ENCODE measurements around the gene CATSPERE.

Gene CATSPERE

DNA sequence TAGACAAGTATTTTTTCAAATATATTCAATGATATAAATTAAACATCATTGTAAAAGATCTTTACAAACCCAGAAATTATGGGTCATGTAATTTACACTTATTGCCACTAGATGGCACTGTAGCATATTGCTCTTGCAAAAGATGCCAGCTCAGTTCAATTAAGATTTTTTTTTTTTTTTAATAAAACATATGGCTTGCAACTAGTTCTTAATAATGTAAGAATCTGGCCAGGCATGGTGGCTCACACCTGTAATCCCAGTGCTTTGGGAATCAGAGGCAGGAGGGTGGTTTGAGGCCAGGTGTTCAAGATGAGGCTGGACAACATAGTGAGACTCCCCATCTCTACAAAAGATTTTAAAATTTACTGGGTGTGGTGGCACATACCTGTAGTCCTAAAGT lies 142.4 kb downstream of the CATSPERE start:
- DNase-seq, result peak; percentile 24 to 52
- TF ChIP-seq POLR2A (IDR thresholded peaks at IDR 0.05; ENCODE audit: low read length), result no peak
- TF ChIP-seq GATA1 (IDR thresholded peaks at IDR 0.05; ENCODE audit: low read depth, low read length), result no peak

DNA sequence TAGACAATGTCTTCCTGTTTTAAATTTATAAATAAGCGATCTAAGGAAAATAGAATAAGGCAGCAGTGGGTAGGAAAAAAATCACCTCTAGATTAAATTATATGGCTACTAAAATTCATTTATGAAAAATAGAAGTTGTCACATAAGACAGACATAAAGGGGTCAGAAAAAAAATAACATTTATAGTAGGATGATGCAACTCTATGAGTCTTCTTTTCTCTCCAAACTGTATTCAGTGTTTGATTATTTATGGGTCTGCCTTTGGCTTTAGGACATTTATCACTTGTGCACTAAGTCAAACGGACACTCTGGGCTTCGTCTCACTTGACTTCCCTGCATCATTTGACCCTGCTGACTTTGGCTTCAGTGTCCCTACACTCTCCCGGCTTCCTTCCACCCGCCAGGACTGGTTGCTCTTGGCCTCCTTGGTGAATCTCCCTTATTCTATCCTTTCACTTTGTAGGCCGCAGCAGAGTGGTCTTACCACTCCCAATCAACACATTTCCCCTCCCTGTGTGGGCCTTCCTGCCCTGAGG lies 144.8 kb downstream of the CATSPERE start:
- no peak for DNase-seq
- no peak for TF ChIP-seq GATA1 (IDR thresholded peaks at IDR 0.05; ENCODE audit: low read depth, low read length)
- no peak for TF ChIP-seq POLR2A (IDR thresholded peaks at IDR 0.05; ENCODE audit: low read length)

DNA sequence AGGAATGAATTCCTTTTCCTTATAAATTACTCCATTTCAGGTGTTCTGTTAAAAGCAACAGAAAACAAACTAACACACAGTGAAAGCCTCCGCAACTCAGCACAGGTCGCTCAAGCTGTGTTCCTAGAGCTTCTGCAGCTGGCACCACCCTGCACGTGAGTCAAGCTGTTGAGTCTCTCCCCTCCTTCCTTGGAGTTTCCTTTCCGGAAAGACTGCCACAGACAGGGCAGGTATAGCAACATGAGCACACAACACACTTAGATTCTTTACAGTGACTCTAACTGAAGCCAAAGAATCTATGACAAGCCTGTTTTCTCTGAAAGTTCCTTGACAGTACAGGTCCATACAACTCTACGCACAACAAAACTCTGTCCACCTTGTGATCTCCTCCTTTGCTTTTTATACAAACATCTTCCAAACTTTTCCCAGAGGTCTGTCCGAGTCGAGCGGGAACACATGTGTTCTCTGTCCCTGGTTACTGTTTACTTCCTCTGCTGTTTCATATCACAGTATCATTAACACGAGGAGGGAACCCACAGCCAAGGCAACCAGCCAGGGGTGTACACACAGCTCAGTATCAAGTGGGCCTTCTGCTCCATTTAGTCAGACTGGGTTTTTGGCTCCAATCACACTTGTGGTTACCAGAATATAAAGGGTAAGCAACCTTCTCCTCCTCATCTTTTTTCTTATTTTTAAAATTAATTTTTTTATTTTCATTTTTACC lies 153.2 kb downstream of the CATSPERE start:
- TF ChIP-seq GATA1 (IDR thresholded peaks at IDR 0.05; ENCODE audit: low read depth, low read length), result no peak
- no peak for TF ChIP-seq POLR2A (IDR thresholded peaks at IDR 0.05; ENCODE audit: low read length)

DNA sequence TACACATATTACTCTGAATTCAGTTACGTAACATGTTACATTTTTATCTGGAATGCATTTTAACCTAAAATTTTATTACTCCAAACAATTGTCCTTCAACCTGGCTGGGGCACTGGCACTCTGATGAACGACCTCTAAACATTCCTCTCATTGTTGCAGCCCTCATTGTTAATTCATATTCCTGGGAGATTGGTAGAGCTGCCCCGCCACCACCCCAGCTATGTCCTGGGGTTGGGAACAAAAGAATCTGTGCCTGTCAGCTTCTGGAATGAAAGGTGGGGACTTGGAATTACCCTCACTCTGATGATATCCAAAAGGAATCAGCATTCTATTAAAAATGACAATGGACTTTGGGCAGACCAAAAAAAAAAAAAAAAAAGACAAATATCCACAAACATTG lies 153.8 kb downstream of the CATSPERE start:
- no peak for DNase-seq
- TF ChIP-seq POLR2A (IDR thresholded peaks at IDR 0.05; ENCODE audit: low read length) (no peak), GATA1 (IDR thresholded peaks at IDR 0.05; ENCODE audit: low read depth, low read length) (no peak)

More for the DNA sequence above, 153.2 kb downstream of the CATSPERE start:
- DNase-seq, result no peak

DNA sequence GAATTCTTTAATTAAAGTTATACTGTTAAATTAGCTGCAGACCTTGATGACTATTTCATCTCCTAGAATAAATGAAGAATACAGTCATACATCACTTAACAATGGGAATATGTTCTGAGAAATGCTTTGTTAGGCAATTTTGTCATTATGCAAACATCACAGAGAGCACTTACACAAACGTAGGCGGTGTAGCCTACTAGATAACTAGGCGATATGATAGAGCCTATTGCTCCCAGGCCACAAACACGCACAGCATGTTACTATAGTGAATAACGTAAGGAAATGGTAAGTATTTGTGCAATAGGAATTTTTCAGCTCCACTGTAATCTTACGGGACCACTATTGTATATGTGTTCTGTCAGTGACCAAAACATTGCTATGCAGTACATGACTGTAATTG lies 154.2 kb downstream of the CATSPERE start:
- TF ChIP-seq POLR2A (IDR thresholded peaks at IDR 0.05; ENCODE audit: low read length) (no peak), GATA1 (IDR thresholded peaks at IDR 0.05; ENCODE audit: low read depth, low read length) (no peak)
- DNase-seq, result no peak

DNA sequence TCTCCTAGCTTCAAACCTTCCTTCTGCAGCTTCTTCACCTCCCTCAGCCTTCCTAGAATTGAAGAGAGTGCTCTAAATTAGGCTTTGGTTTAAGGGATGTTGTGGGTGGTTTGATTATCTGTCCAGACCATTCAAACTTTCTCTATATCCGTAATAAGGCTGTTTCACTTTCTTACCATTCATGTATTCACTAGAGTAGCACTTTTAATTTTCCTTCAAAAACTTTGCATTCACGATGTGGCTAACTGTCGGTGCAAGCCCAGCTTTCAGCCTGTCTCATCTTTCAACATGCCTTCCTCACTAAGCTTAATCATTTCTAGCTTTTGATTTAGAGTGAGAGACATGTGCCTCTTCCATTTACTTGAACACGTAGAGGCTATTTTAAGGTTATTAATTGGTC lies 165.6 kb downstream of the CATSPERE start:
- no peak for TF ChIP-seq POLR2A (IDR thresholded peaks at IDR 0.05; ENCODE audit: low read length)
- no peak for TF ChIP-seq GATA1 (IDR thresholded peaks at IDR 0.05; ENCODE audit: low read depth, low read length)
- no peak for DNase-seq

DNA sequence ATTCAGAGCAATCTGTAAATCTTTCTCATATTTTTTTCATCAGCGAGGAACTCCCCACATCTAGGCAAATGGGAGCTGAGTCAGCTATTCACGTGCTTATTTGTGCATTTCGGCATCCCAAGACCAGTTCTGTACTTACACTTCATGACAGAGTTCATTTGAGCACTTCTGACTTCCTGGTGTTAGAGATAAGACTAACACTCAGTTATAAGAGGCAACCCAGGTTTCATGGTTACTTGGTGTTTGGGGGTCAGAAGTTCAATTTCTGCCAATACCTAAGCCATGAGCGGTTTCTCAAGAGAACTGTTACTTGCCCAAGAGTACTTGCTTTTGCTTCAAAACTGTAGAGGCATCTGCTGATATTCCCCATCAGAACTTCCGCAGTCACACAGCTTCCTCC lies 167.7 kb downstream of the CATSPERE start:
- no peak for DNase-seq
- no peak for TF ChIP-seq POLR2A (IDR thresholded peaks at IDR 0.05; ENCODE audit: low read length)
- no peak for TF ChIP-seq GATA1 (IDR thresholded peaks at IDR 0.05; ENCODE audit: low read depth, low read length)

DNA sequence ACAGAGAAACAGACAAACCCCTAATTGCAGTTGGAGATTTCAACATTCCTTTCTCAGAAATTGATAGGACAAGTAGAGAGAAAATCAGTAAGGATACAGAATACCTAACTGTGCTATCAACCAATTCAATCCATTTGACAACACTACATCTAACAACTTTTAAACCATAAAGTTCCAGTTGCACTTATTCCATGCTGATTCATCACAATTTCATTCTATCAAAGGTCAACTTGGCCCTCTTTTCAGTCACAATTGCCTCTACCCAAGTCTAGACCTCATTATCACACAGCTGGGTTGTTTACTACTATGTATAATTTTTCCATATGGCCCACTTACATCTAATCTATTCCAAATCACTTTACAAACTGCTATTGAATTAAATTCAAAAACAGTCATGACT lies 172.1 kb downstream of the CATSPERE start:
- TF ChIP-seq GATA1 (IDR thresholded peaks at IDR 0.05; ENCODE audit: low read depth, low read length), result no peak
- no peak for TF ChIP-seq POLR2A (IDR thresholded peaks at IDR 0.05; ENCODE audit: low read length)
- DNase-seq, result no peak

DNA sequence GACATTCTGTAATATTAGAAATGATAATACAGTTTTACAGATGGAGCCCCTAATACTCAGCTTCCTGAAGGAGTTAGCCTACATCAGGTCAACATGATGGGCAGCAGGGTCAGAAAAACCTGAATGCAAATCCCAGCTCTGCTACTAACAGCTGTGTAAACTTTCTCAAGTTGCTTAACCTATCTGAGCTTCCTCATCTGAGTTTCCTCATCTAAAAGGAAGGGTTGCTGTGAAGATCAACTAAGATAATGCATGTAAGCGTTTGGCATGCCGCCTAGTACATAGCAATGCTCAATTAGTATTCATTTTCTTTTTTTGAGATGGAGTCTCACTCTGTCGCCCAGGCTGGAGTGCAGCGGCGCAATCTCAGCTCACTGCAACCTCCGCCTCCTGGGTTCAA lies 173.5 kb downstream of the CATSPERE start:
- no peak for TF ChIP-seq GATA1 (IDR thresholded peaks at IDR 0.05; ENCODE audit: low read depth, low read length)
- no peak for TF ChIP-seq POLR2A (IDR thresholded peaks at IDR 0.05; ENCODE audit: low read length)
- DNase-seq, result no peak

DNA sequence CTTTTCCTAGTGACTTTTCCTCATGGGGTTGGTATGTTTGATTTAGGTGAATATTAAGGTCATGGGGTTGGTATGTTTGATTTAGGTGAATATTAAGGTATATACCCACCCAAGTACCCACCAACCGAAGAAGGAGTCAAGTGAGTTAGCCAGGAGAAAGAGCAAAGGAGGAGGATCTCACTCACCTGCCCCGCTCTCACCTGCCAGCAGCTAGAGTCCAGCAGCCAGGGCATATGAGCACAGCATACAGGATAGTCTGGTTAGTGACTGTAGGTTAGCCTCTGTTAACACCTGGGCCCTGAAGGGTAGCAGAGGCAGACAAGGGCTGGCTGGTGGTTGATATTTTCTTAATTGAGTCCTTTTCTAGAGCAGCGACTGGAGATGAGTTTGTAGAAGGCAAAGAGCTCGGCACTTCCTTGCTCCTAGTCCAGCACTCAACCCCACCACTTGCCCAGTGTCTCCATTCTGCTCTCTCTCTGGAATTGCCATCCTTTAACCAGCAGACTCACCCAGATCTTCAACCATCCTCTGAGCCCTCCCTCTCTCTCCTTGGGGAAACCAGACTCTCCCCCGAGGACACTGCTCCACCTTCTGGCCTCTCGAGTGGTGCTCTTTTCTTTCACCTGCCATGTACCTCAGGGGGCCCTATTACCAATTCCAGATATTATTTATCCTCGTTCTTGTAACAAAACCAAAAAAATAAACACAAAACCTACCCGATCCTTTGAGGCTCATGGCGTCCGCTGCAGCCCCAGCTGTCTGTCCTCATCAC lies 175.6 kb downstream of the CATSPERE start:
- no peak for DNase-seq
- TF ChIP-seq GATA1 (IDR thresholded peaks at IDR 0.05; ENCODE audit: low read depth, low read length) (no peak), POLR2A (IDR thresholded peaks at IDR 0.05; ENCODE audit: low read length) (no peak)

DNA sequence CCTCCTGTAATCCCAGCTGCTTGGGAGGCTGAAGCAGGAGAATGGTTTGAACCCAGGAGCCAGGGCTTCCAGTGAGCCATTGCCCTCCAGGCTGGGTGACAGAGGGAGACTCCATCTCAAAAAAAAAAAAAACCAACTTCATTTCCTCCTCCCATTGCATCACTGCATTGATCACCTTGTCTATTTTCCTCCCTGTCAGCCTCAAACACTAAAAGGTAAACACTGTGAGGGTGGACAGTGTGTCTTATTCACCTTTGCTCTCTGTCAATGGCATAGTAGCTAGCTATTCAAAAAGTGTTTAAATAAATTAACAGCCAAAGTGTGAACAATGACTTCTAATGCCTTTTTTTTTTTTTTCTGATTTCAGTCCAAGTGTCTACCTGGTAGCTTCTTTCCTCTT lies 178.5 kb downstream of the CATSPERE start:
- TF ChIP-seq POLR2A (IDR thresholded peaks at IDR 0.05; ENCODE audit: low read length) (no peak), GATA1 (IDR thresholded peaks at IDR 0.05; ENCODE audit: low read depth, low read length) (no peak)
- DNase-seq, result no peak

DNA sequence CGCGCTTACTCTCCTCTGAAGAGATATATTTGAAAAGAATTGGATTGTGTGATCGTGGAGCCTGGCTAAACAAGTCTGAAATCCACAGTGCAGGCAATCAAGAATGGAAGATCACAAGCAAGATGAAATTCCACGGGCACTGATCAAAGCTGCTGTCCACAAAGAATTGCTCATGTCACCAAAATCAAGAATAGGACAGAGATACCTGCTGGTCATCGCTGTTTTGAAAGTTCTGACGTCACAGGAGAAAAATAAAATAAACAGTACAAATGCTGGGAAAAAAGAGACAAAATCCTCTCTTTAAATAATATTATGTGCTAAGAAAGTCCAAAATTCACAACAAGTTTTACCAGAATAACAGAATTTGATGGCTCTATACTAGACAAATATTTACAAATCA lies 179.8 kb downstream of the CATSPERE start:
- no peak for DNase-seq
- TF ChIP-seq POLR2A (IDR thresholded peaks at IDR 0.05; ENCODE audit: low read length) (no peak), GATA1 (IDR thresholded peaks at IDR 0.05; ENCODE audit: low read depth, low read length) (no peak)

DNA sequence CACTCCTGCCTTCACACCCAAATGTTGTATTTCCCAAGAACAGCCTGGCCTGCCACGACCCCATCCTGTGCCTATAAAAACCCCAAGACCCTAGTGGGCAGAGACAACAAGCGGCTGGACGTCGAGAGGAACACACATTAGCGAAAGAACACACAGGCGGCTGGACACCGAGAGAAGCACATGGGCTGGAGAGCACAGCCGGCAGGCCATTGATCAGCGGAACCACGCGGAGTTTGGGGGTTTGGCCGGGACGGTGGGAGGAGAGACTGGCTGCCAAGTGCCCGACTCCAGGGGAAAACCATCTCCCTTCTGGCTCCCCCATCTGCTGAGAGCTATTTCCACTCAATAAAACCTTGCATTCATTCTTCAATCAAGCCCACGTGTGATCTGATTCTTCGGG lies 181.5 kb downstream of the CATSPERE start:
- TF ChIP-seq GATA1 (IDR thresholded peaks at IDR 0.05; ENCODE audit: low read depth, low read length), result no peak
- no peak for TF ChIP-seq POLR2A (IDR thresholded peaks at IDR 0.05; ENCODE audit: low read length)
- DNase-seq, result no peak

DNA sequence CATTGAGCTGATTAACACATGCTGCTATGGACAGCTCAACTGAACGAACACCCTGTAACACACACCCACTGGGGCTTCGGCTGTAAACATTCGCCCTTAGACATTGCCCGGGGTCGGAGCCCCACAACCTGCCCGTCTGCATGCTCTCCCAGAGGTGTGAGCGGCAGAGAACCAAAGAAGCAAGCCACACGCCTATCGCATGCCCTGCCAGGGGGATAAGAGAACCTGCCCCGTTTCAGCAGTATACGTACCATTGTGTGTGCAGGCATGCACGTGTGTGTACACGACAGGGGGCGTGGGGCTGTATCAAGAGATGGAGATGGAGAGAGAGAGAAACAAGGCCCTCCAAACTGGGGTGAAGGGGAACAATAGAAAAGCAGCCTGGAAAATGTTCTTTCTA lies 181.9 kb downstream of the CATSPERE start:
- DNase-seq, result no peak
- TF ChIP-seq GATA1 (IDR thresholded peaks at IDR 0.05; ENCODE audit: low read depth, low read length) (no peak), POLR2A (IDR thresholded peaks at IDR 0.05; ENCODE audit: low read length) (no peak)

DNA sequence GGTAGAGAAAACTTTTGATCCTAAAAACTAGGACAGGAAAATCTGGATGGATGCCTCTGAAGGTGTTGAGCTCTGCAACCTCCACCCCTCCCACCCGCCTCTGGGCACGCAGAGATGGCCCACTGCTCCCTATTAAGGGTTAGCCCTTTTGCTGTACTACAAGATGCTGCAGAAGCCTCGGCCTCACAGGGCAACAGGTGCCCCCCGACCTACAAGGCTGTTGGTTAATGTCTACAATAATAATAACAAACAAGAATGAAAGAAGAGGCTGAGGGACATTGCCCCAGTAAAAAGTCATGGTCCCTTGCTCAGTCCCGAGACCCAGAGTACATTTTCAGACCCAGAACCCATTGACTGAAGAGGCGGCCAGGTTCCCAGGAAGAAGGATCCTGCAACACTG lies 184.3 kb downstream of the CATSPERE start:
- TF ChIP-seq GATA1 (IDR thresholded peaks at IDR 0.05; ENCODE audit: low read depth, low read length), result no peak
- TF ChIP-seq POLR2A (IDR thresholded peaks at IDR 0.05; ENCODE audit: low read length), result no peak
- no peak for DNase-seq

Data from erythroblast (primary cell).